ENCODE results near the gene F7. TPM values are rescaled to one million over a fixed set of nuclear protein-coding genes. Genes with fewer than 3 reads are reported as not detected.

F7 gene
- total RNA-seq, 1 experiment from 2014 or later = not detected

GRCh38 chr13:113091891-113092775 is 13.5 kb upstream of the F7 start:
- Histone ChIP-seq H3F3A (ENCODE audit: low read length, unreplicated experiment) (no peaks in the 10 kb centered on the region), H3K4me2 (ENCODE audit: low read length) (no peak overlapping the region), H3K27me3 (ENCODE audit: low read length) (no peaks in the 10 kb centered on the region), H3K4me1 (ENCODE audit: insufficient read depth, low read length) (no peaks in the 10 kb centered on the region), H3K9ac (ENCODE audit: low read length) (no peak overlapping the region), H4K20me1 (ENCODE audit: low read length) (no peaks in the 10 kb centered on the region), H3K4me3 (ENCODE audit: low read length) (no peak overlapping the region), H3K79me2 (ENCODE audit: low read length) (no peaks in the 10 kb centered on the region), H3K9me3 (ENCODE audit: low read length) (no peaks in the 10 kb centered on the region), H3K36me3 (ENCODE audit: low read depth, low read length) (no peaks in the 10 kb centered on the region), H2AFZ (ENCODE audit: low read length) (no peak overlapping the region), H3K9me2 (replicated peaks; ENCODE audit: low read length) (no peaks in the 10 kb centered on the region), H3K27ac (ENCODE audit: low read length) (no peak overlapping the region)
- POLR2A ChIA-PET (ENCODE audit: unreplicated experiment) = no interaction called here
- no peak for DNase-seq
- intact Hi-C loops (cut with micrococcal nuclease) = no loop called here
- CTCF ChIA-PET = no interaction called here
- BruUV-seq (replicated peaks) = no TSS peak
- no peak for TF ChIP-seq CTCF (conservative IDR thresholded peaks at IDR 0.05; ENCODE audit: low read depth, low read length)
- TF ChIP-seq EZH2phosphoT487 (IDR thresholded peaks at IDR 0.05; ENCODE audit: borderline replicate concordance, low read length) = no peak
- TF ChIP-seq EZH2 (IDR thresholded peaks at IDR 0.05; ENCODE audit: low read length, unreplicated experiment) = no peak
- no peak for ATAC-seq

- intact Hi-C loops (cut with micrococcal nuclease) = no loop called here
- Histone ChIP-seq H3K9me3 (ENCODE audit: low read length) (no peaks in the 10 kb centered on the region), H2AFZ (ENCODE audit: low read length) (no peak overlapping the region), H3K4me1 (ENCODE audit: insufficient read depth, low read length) (no peaks in the 10 kb centered on the region), H3K9ac (ENCODE audit: low read length) (no peak overlapping the region), H3K36me3 (ENCODE audit: low read depth, low read length) (no peaks in the 10 kb centered on the region), H3K4me3 (ENCODE audit: low read length) (no peak overlapping the region), H3K9me2 (replicated peaks; ENCODE audit: low read length) (no peaks in the 10 kb centered on the region), H3K27me3 (ENCODE audit: low read length) (no peaks in the 10 kb centered on the region), H3K27ac (ENCODE audit: low read length) (no peak overlapping the region), H3K79me2 (ENCODE audit: low read length) (no peaks in the 10 kb centered on the region), H3F3A (ENCODE audit: low read length, unreplicated experiment) (no peaks in the 10 kb centered on the region), H4K20me1 (ENCODE audit: low read length) (no peaks in the 10 kb centered on the region), H3K4me2 (ENCODE audit: low read length) (no peak overlapping the region)
- no peak for ATAC-seq
- no peak for TF ChIP-seq CTCF (conservative IDR thresholded peaks at IDR 0.05; ENCODE audit: low read depth, low read length)
- no TSS peak for BruUV-seq (replicated peaks)
- CTCF ChIA-PET = no interaction called here
- DNase-seq = no peak
- POLR2A ChIA-PET (ENCODE audit: unreplicated experiment) = no interaction called here
These were observed 12.6 kb upstream of the F7 start for GRCh38 chr13:113092776-113093579.

Data from PC-3 (cell line).